H9 (cell line): Measurements from ENCODE around the gene CARD11. TPM values are rescaled to one million over a fixed set of nuclear protein-coding genes. Genes with fewer than 3 reads are reported as not detected.

Experiments
- DNase-seq: peaks from one replicate; pipeline ENCODE4 v3.0.0-alpha.2; 2017
- H2AFZ ChIP-seq: one replicate; pipeline ENCODE4 v1.6.1; 2013; ENCODE audit warnings: mild to moderate bottlenecking, low read length, control low read depth, moderate library complexity
- H2AK5ac ChIP-seq: 2 replicates; pipeline ENCODE4 v1.6.1; 2013; ENCODE audit warnings: low read length, control low read depth, mixed read lengths; ENCODE audit not compliant: insufficient read length
- H2BK120ac ChIP-seq: one replicate; pipeline ENCODE4 v1.6.1; 2013; ENCODE audit warnings: low read depth, mild to moderate bottlenecking, low read length, control low read depth, inconsistent platforms; ENCODE audit not compliant: poor library complexity, severe bottlenecking
- H2BK12ac ChIP-seq: 2 replicates; pipeline ENCODE4 v1.6.1; 2013; ENCODE audit warnings: low read length, control low read depth, mixed read lengths, low read depth; ENCODE audit not compliant: insufficient read length
- H2BK15ac ChIP-seq: 2 replicates; pipeline ENCODE4 v1.6.1; 2013; ENCODE audit warnings: low read depth, low read length, control low read depth
- H2BK20ac ChIP-seq: one replicate; pipeline ENCODE4 v1.6.1; 2013; ENCODE audit warnings: low read depth, mild to moderate bottlenecking, low read length, control low read depth, inconsistent platforms; ENCODE audit not compliant: poor library complexity, severe bottlenecking
- H2BK5ac ChIP-seq: 2 replicates; pipeline ENCODE4 v1.6.1; 2013; ENCODE audit warnings: low read length, control low read depth, mixed read lengths; ENCODE audit not compliant: insufficient read length
- H3K14ac ChIP-seq: 2 replicates; pipeline ENCODE4 v1.6.1; 2013; ENCODE audit warnings: low read length, control low read depth; ENCODE audit not compliant: insufficient read depth
- H3K18ac ChIP-seq: 2 replicates; pipeline ENCODE4 v1.6.1; 2013; ENCODE audit warnings: low read depth, mild to moderate bottlenecking, mixed read lengths, low read length, control low read depth; ENCODE audit not compliant: insufficient read length
- H3K23ac ChIP-seq: 2 replicates; pipeline ENCODE4 v1.6.1; 2013; ENCODE audit warnings: low read length, control low read depth, mixed read lengths, low read depth; ENCODE audit not compliant: insufficient read length
- H3K23me2 ChIP-seq: 2 replicates; pipeline ENCODE4 v1.6.1; 2013; ENCODE audit warnings: low read depth, mild to moderate bottlenecking, mixed read lengths, low read length, control low read depth; ENCODE audit not compliant: insufficient read length, poor library complexity, severe bottlenecking
- H3K27ac ChIP-seq: 2 replicates; pipeline ENCODE4 v1.5.1; 2013; ENCODE audit warnings: low read length, control low read depth, mixed read lengths, low read depth; ENCODE audit not compliant: insufficient read length
- H3K27me3 ChIP-seq: 2 replicates; pipeline ENCODE4 v1.6.1; 2013; ENCODE audit warnings: low read length, control low read depth, inconsistent platforms; ENCODE audit not compliant: insufficient read depth
- H3K4ac ChIP-seq: 2 replicates; pipeline ENCODE4 v1.6.1; 2013; ENCODE audit warnings: low read depth, mild to moderate bottlenecking, control low read depth, inconsistent platforms, low read length, moderate library complexity
- H3K4me1 ChIP-seq: 2 replicates; pipeline ENCODE4 v1.6.1; 2013; ENCODE audit warnings: low read length, control low read depth, inconsistent platforms; ENCODE audit not compliant: insufficient read depth
- H3K4me2 ChIP-seq: 2 replicates; pipeline ENCODE4 v1.6.1; 2013; ENCODE audit warnings: low read length, control low read depth, mixed read lengths; ENCODE audit not compliant: insufficient read length, insufficient read depth
- H3K56ac ChIP-seq: 2 replicates; pipeline ENCODE4 v1.6.1; 2013; ENCODE audit warnings: low read depth, mild to moderate bottlenecking, mixed read lengths, low read length, control low read depth; ENCODE audit not compliant: insufficient read length
- H3K79me1 ChIP-seq: 2 replicates; pipeline ENCODE4 v1.6.1; 2013; ENCODE audit warnings: low read depth, mild to moderate bottlenecking, moderate library complexity, low read length, control low read depth, inconsistent platforms; ENCODE audit not compliant: insufficient read depth, poor library complexity, severe bottlenecking
- H3K79me2 ChIP-seq: 2 replicates; pipeline ENCODE4 v1.6.1; 2013; ENCODE audit warnings: low read length, control low read depth, inconsistent platforms; ENCODE audit not compliant: insufficient read depth
- H3K9ac ChIP-seq: 2 replicates; pipeline ENCODE4 v1.6.1; 2013; ENCODE audit warnings: low read length, control low read depth, mixed read lengths; ENCODE audit not compliant: insufficient read length; ENCODE audit errors: extremely low read depth
- H3K9me3 ChIP-seq: one replicate; pipeline ENCODE4 v1.6.1; 2013; ENCODE audit warnings: low read depth, low read length, inconsistent platforms; ENCODE audit not compliant: control insufficient read depth
- H3T11ph ChIP-seq: one replicate; pipeline ENCODE4 v1.6.1; 2013; ENCODE audit warnings: mild to moderate bottlenecking, low read length, control low read depth, inconsistent platforms
- H4K20me1 ChIP-seq: one replicate; pipeline ENCODE4 v1.6.1; 2013; ENCODE audit not compliant: control insufficient read depth, insufficient read length, insufficient read depth
- H4K5ac ChIP-seq: 2 replicates; pipeline ENCODE4 v1.6.1; 2013; ENCODE audit warnings: low read depth, mild to moderate bottlenecking, mixed read lengths, low read length, control low read depth; ENCODE audit not compliant: insufficient read length
- H4K8ac ChIP-seq: replicated peaks from 2 replicates; pipeline ENCODE4 v1.6.1; 2013; ENCODE audit warnings: low read length, control low read depth, mixed read lengths, low read depth; ENCODE audit not compliant: insufficient read length
- H4K91ac ChIP-seq: 2 replicates; pipeline ENCODE4 v1.6.1; 2013; ENCODE audit warnings: low read depth, mild to moderate bottlenecking, moderate library complexity, mixed read lengths, low read length, control low read depth; ENCODE audit not compliant: insufficient read length
- H3K27ac Mint-ChIP-seq, 3 experiments: 2 replicates in 2 of 3; 3 replicates in 1 of 3; pipeline ENCODE4 v1.8.0; 2020 to 2021; ENCODE audit warnings: mixed read lengths in 3 of 3, mild to moderate bottlenecking in 1 of 3, moderate library complexity in 1 of 3
- H3K27me3 Mint-ChIP-seq: 2 replicates; pipeline ENCODE4 v1.8.0; 2021; ENCODE audit warnings: low read depth, mild to moderate bottlenecking, moderate library complexity, mixed read lengths
- H3K36me3 Mint-ChIP-seq, 3 experiments: 2 replicates in 2 of 3; 3 replicates in 1 of 3; pipeline ENCODE4 v1.8.0; 2020 to 2021; ENCODE audit warnings: low read depth in 3 of 3, mixed read lengths in 3 of 3; ENCODE audit not compliant: insufficient read depth in 1 of 3
- H3K4me1 Mint-ChIP-seq, 2 experiments: 2 replicates each; pipeline ENCODE4 v1.8.0; 2020; ENCODE audit warnings: mixed read lengths in 2 of 2
- H3K4me3 Mint-ChIP-seq, 2 experiments: 2 replicates in 1 of 2; 3 replicates in 1 of 2; pipeline ENCODE4 v1.8.0; 2020 to 2021; ENCODE audit warnings: mild to moderate bottlenecking in 2 of 2, mixed read lengths in 2 of 2, moderate library complexity in 1 of 2
- H3K9me3 Mint-ChIP-seq, 2 experiments: 2 replicates in 1 of 2; 3 replicates in 1 of 2; pipeline ENCODE4 v1.8.0; 2020; ENCODE audit warnings: mild to moderate bottlenecking in 2 of 2, mixed read lengths in 2 of 2, moderate library complexity in 1 of 2
- CTCF ChIP-seq: fragments of 200-600 bp; sonication (generic); conservative IDR thresholded peaks from 3 replicates; pipeline ENCODE4 v1.8.0; 2021; ENCODE audit warnings: antibody characterized with exemption, mild to moderate bottlenecking
- WGBS: extraction: QIAGEN DNeasy Blood & Tissue Kit; methylation state at CpG from one replicate; pipeline ENCODE4 v1.1.7; 2013; ENCODE audit warnings: missing lambda C conversion rate, low lambda C conversion rate, mixed read lengths; ENCODE audit not compliant: insufficient read length; ENCODE audit errors: extremely low coverage; 5-methylcytosine and 5-hydroxymethylcytosine counted together
- total RNA-seq: library from RNA; stranded (reverse); gene quantifications from 2 replicates; pipeline ENCODE4 v1.2.1, GENCODE V29; 2021

CARD11 gene
- total RNA-seq, 1 experiment from 2014 or later: 20.0 TPM

- WGBS: no CpG with 5 or more reads among the region's 5 CpGs
- H4K5ac ChIP-seq: no peak overlapping the region
Measured at GRCh38 chr7:3080106-3080505, 36.4 kb upstream of the CARD11 start.

More at GRCh38 chr7:3080106-3080505, 36.4 kb upstream of the CARD11 start:
- H3T11ph ChIP-seq: no peak overlapping the region
- H4K91ac ChIP-seq: no peak overlapping the region
- no peak overlapping the region for H3K4me2 ChIP-seq
- no peak for DNase-seq
- H3K27me3 ChIP-seq: no peaks in the 10 kb centered on the region
- no peak overlapping the region for H2BK15ac ChIP-seq
- H3K23me2 ChIP-seq: no peaks in the 10 kb centered on the region
- Mint-ChIP-seq H3K4me3 (no peak overlapping the region), H3K27me3 (peaks cover 2% of the 10 kb centered on the region), H3K27ac (no peak overlapping the region), H3K36me3 (peaks cover 0 to 3% (median 1%) of the 10 kb centered on the region in 3 experiments; a peak in 2 of 7 replicates), H3K4me1 (peaks cover 0 to under 1% of the 10 kb centered on the region in 2 experiments; a peak in 1 of 4 replicates), H3K9me3 (peaks cover 5% of the 10 kb centered on the region in 2 experiments; a peak in 4 of 5 replicates)
- no peaks in the 10 kb centered on the region for H3K79me1 ChIP-seq
- no peak overlapping the region for H3K27ac ChIP-seq
- H3K23ac ChIP-seq: no peak overlapping the region
- no peak overlapping the region for H2BK12ac ChIP-seq
- H2BK120ac ChIP-seq: no peak overlapping the region
- H3K56ac ChIP-seq: no peak overlapping the region
- no peak overlapping the region for H3K9ac ChIP-seq
- TF ChIP-seq CTCF: no peak
- H3K9me3 ChIP-seq: no peaks in the 10 kb centered on the region
- H2BK5ac ChIP-seq: no peak overlapping the region
- no peak overlapping the region for H3K18ac ChIP-seq
- no peaks in the 10 kb centered on the region for H3K4me1 ChIP-seq
- no peaks in the 10 kb centered on the region for H3K79me2 ChIP-seq
- no peak overlapping the region for H4K8ac ChIP-seq
- H2AK5ac ChIP-seq: no peak overlapping the region
- H3K14ac ChIP-seq: no peak overlapping the region
- H2AFZ ChIP-seq: no peak overlapping the region
- no peak overlapping the region for H3K4ac ChIP-seq
- no peak overlapping the region for H2BK20ac ChIP-seq
- no peaks in the 10 kb centered on the region for H4K20me1 ChIP-seq
